HG03571 (cell line): ENCODE data around the gene RET.

ENCODE experiments used
- ATAC-seq: cut with Tn5 transposase; IDR thresholded peaks from one replicate; pipeline ENCODE4 v1.9.1; 2021; ENCODE audit not compliant: unreplicated experiment

Gene RET

GRCh38 chr10:43160921-43161255 is 84.0 kb downstream of the RET start:
- ATAC-seq, result peak; percentile 86

DNA sequence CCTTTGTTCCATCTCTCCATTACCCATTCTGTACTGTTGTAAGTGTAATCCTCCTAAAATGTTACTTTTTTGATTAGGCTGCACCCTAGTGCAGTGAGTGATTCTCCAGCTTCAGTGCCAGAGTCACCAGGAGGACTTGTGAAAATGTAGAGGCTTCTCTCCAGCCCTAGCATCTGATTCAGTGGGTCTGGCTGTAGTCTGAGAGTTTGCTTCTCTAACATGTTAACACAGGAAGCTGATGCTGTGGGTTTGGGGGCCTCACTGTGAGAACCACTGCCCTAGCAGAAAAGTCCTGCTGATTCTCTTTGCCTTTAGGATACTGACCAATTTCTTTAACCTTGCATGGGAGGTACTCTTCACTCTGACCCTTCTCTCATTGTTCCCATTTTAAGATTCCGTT is 85.7 kb downstream of the RET start:
- ATAC-seq, result no peak

GRCh38 chr10:43166207-43166879 is 89.5 kb downstream of the RET start:
- no peak for ATAC-seq

- ATAC-seq, result no peak
Measured at GRCh38 chr10:43166880-43167497, 90.1 kb downstream of the RET start.

GRCh38 chr10:43167498-43167889 is 90.6 kb downstream of the RET start:
- no peak for ATAC-seq

- ATAC-seq, result no peak
Measured at GRCh38 chr10:43170491-43170890, 93.6 kb downstream of the RET start.

GRCh38 chr10:43172645-43173044 is 95.8 kb downstream of the RET start:
- no peak for ATAC-seq

GRCh38 chr10:43173120-43173519 is 96.3 kb downstream of the RET start:
- ATAC-seq, result no peak

GRCh38 chr10:43174969-43175368 is 98.1 kb downstream of the RET start:
- no peak for ATAC-seq

GRCh38 chr10:43176271-43176670 is 99.4 kb downstream of the RET start:
- ATAC-seq, result no peak

DNA sequence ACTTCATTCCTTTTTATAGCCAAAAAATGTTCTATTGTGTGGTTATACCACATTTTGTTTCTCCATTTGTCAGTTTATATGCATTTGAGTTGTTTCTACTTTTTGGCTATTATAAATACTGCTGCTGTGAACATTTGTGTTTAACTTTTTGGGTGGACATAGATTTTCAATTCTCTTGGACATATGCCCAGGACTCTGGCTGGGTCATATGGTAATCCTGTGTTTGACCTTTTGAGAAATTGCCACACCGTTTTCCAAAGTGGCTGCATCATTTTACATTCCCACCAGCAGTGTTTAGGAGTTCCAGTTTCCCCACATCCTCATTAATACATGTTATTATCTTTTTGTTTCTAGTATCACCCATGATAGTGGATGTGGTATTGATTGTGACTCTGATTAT is 100.7 kb downstream of the RET start:
- ATAC-seq, result no peak
